GM12875 (cell line): ENCODE results near the gene EXD2.
"Not testable (repeated sequence)": the region's sequence is repeated elsewhere in the genome, so short reads cannot be mapped to it uniquely, and the experiment has no call there.

Source experiments
- H3K4me3 ChIP-seq: one replicate; pipeline ENCODE4 v1.5.1; 2011; ENCODE audit warnings: low read depth, low read length, control low read depth
- TF ChIP-seq, protein P1 (sequence below): IDR thresholded peaks from 2 replicates; pipeline ENCODE4 v1.5.1; 2011; ENCODE audit warnings: low read depth, mild to moderate bottlenecking, control low read depth, inconsistent platforms, low read length, moderate library complexity, borderline replicate concordance; ENCODE audit not compliant: insufficient read depth

EXD2 gene

DNA sequence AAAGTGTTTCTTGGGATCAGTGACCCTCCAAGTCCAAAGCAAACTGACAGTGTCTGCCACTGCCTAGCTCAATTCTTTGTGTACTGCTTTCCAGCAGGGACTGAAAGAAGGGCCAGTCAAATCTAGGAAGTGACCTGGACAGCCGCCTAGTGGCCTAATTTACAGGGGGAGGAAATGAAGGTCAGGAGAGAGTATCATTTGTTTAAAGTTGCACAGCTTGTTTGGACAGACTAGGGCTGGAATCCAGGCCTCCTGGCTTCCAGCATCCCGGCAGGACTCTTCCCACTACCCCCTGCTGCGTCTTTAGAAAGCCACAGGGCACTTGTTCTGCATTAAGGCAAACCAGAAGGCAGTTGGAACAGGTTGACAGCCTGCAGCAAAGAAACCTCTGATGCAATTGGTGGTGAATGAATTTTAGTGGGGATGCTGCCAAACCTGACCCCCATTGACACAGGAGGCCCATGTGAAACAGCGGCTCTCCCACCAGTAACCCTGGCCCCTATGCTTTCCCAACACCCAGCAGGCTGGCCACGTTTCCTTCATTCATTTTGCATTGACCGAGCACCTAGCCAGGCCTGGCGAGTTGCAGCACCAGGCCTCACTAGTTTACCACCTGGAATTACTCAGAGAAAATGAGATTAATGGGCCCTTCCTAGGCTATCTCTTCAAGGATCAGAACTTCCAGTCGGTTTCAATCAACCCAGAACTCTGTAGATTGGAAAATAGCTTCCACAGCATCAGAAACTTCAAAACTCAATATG, 96.9 kb downstream of the EXD2 start:
- TF ChIP-seq, protein P1, sequence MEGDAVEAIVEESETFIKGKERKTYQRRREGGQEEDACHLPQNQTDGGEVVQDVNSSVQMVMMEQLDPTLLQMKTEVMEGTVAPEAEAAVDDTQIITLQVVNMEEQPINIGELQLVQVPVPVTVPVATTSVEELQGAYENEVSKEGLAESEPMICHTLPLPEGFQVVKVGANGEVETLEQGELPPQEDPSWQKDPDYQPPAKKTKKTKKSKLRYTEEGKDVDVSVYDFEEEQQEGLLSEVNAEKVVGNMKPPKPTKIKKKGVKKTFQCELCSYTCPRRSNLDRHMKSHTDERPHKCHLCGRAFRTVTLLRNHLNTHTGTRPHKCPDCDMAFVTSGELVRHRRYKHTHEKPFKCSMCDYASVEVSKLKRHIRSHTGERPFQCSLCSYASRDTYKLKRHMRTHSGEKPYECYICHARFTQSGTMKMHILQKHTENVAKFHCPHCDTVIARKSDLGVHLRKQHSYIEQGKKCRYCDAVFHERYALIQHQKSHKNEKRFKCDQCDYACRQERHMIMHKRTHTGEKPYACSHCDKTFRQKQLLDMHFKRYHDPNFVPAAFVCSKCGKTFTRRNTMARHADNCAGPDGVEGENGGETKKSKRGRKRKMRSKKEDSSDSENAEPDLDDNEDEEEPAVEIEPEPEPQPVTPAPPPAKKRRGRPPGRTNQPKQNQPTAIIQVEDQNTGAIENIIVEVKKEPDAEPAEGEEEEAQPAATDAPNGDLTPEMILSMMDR, result no peak
- no peak overlapping the region for H3K4me3 ChIP-seq

- TF ChIP-seq, protein P1, result no peak
Observed at GRCh38 chr14:69288956-69289705, 97.8 kb downstream of the EXD2 start.

DNA sequence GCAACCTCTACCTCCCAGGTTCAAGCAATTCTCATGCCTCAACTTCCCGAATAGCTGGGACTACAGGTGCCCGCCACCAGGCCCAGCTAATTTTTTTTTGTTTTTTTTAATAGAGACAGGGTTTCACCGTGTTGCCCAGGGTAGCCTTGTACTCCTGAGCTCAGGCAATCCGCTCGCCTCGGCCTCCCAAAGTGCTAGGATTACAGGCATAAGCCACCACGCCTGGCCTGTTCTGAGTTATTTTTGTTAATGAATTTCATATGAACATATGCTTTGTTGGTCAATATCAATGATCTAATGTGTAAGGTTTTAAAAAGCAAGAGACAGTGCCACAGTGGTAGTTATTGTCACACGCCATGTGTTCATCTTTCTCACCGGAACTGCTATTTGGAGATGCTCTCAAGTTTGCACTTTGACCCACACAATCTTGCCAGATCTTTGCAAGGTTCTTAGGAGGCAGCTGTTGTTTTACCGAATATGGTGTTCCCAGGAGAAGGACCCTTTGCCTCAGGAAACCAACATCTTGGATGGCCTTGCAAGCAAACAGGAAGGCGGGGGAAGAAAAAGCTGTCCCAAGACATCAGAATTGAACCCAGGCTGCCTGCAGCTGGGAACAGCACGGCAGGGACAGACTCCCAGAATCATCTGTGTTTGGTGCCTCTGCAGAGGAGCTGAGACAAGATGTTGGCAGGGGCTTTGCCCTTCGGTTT, 98.7 kb downstream of the EXD2 start:
- no peak overlapping the region for H3K4me3 ChIP-seq
- TF ChIP-seq, protein P1, result no peak

More at GRCh38 chr14:69288956-69289705, 97.8 kb downstream of the EXD2 start:
- no peak overlapping the region for H3K4me3 ChIP-seq

GRCh38 chr14:69290881-69291280, 99.6 kb downstream of the EXD2 start:
- not testable (repeated sequence) for H3K4me3 ChIP-seq

- H3K4me3 ChIP-seq, result no peak overlapping the region
- TF ChIP-seq, protein P1, result no peak
Observed at GRCh38 chr14:69291396-69291795, 100.1 kb downstream of the EXD2 start.

DNA sequence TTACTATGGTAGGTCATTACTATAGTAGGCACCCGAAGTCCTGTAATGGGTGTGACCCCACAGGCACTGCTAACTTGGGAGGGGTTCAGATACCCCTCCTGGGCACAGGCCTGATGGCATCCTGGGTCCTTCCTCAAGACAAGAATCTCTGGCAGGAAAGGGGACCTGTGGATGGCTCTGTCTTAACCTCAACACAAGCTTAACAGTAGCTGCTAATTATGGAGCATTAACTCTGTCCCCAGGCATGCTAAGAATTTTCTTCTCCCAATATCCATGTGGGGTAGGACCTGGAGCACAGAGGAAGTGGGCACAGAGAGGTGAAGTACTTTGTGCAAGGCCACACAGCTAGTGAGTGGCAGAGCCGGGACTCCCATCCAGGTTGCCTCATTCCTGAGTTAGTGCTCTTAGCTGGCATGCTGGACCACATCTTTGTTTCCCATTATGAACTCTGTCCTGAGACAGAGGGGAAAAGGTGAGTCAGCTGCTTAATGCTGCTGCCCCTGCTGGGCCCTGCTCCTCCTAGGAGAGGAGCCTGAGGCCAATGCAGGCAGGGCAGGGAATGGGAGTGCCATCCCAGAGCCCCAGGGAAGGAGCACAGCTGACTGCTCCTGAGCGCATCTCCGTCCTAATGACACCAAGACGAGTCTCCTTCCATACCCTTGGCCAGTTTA, 100.7 kb downstream of the EXD2 start:
- TF ChIP-seq, protein P1, result no peak
- no peak overlapping the region for H3K4me3 ChIP-seq
